Rectal smooth muscle tissue (tissue), 1 donor: Measurements from ENCODE around the gene NTPCR.

Experiments
- H3K27ac ChIP-seq: one replicate; pipeline ENCODE4 v1.7.0; 2013; ENCODE audit warnings: low read depth, low read length, inconsistent platforms
- H3K27me3 ChIP-seq: one replicate; pipeline ENCODE4 v1.7.0; 2013; ENCODE audit warnings: low read length; ENCODE audit not compliant: control insufficient read depth, insufficient read depth
- H3K36me3 ChIP-seq: one replicate; pipeline ENCODE4 v1.7.0; 2013; ENCODE audit warnings: low read length; ENCODE audit not compliant: control insufficient read depth, insufficient read depth
- H3K4me1 ChIP-seq: one replicate; pipeline ENCODE4 v1.7.0; 2013; ENCODE audit warnings: low read length; ENCODE audit not compliant: control insufficient read depth, insufficient read depth
- H3K4me3 ChIP-seq: one replicate; pipeline ENCODE4 v1.7.0; 2013; ENCODE audit warnings: low read length
- H3K9ac ChIP-seq: one replicate; pipeline ENCODE4 v1.7.0; 2013; ENCODE audit warnings: low read length

The NTPCR gene

DNA sequence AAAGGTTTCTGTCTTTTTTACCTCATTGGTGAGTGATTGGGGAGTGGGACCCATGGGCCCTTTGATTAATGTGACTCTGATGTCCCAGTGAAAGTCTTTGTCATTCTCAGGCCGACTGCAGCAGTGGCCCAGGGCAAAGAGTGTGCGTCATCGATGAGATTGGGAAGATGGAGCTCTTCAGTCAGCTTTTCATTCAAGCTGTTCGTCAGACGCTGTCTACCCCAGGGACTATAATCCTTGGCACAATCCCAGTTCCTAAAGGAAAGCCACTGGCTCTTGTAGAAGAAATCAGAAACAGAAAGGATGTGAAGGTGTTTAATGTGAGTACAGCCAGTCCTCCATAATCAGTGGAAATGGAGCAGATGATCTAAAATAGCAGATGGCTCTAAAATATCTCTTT is 19.4 kb downstream of the NTPCR start:
- Histone ChIP-seq H3K9ac (no peak overlapping the region), H3K27me3 (no peaks in the 10 kb centered on the region), H3K27ac (no peak overlapping the region), H3K4me1 (no peaks in the 10 kb centered on the region), H3K36me3 (peaks cover 30% of the 10 kb centered on the region), H3K4me3 (no peak overlapping the region)

DNA sequence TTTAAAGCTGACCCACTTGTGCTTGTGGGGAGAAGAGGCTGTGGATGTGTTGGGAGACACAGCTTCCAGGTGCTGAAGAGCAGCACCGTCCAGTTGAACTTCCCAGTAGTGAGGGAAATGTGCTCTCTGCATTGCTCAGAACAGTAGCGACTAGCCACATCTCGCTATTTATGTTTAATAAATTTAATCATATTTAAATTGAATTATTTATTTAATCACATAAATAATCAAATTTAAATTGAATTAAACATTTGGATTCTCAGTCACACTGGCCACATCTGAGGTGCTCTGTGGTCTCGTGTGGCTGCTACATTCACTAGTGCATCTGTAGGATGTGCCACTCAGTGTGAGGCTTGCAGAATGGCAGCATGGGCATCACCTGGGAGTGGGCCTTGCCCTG is 20.1 kb downstream of the NTPCR start:
- Histone ChIP-seq H3K9ac (no peak overlapping the region), H3K27ac (no peak overlapping the region), H3K27me3 (no peaks in the 10 kb centered on the region), H3K4me1 (no peaks in the 10 kb centered on the region), H3K4me3 (no peak overlapping the region), H3K36me3 (peaks cover 30% of the 10 kb centered on the region)

DNA sequence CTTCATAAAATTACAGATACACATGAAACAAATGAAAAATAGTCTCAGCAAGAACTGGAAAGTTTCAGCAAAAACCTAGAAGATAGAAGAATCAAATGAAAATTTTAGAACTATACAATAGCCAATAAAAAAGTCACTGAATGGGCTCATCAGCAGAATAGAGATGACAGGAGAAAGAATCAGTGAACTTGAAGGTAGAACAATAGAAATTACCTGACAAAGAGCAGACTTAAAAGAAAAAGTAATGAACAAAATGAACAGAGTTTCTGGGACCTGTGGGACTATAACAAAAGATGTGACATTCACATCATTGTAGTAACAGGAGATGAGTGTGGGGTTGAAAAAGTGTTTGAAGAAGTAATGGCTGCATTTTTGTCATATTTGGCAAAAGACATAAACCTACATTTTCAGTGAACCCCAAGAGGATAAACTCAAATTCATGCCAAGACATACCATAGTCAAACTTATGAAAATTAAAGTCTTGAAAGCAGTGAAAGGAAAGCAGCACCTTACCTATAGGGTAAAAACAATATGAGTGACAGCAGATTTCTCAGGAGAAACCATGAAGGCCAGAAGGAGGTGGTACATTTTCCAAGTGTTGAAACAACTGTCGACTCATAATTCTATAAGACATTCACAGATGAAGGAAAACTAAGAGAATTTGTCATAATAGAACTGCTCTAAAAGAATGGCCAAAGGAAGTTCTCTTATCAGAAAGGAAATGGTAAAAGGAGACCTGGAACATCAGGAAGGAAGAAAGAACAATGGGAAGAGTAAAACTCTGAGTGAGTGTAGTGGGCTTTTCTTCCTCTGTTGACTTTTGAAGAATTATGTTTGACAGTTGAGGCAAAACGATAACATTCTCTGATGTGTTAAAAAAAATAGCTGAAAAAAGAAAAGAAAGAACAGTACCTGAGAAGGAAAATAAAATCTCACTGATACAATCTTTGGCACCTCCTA is 23.5 kb downstream of the NTPCR start:
- no peak overlapping the region for H3K4me3 ChIP-seq
- no peak overlapping the region for H3K27ac ChIP-seq
- peaks cover 40% of the 10 kb centered on the region for H3K36me3 ChIP-seq
- no peak overlapping the region for H3K9ac ChIP-seq
- no peaks in the 10 kb centered on the region for H3K4me1 ChIP-seq
- no peaks in the 10 kb centered on the region for H3K27me3 ChIP-seq

DNA sequence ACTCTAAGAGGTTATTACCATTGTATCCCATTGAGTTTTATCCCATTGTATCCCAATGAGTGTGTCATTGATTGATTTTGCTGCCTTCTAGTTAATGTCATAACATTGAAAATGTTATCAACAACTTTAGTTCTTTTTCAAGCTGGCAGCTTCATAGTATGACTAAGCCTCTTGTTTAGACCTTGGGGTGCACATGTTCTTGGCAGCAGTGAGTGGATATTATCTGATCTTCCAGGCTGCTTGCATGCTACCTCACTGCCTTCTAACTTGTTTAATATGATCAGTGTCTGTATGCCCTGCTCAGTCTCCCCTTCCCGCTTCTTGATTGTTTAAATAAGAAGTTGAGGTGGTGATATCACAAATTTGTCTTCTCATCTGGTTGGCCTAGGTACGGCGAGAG is 24.6 kb downstream of the NTPCR start:
- Histone ChIP-seq H3K4me3 (no peak overlapping the region), H3K9ac (no peak overlapping the region), H3K4me1 (no peaks in the 10 kb centered on the region), H3K27ac (no peak overlapping the region), H3K36me3 (peaks cover 37% of the 10 kb centered on the region), H3K27me3 (no peaks in the 10 kb centered on the region)

DNA sequence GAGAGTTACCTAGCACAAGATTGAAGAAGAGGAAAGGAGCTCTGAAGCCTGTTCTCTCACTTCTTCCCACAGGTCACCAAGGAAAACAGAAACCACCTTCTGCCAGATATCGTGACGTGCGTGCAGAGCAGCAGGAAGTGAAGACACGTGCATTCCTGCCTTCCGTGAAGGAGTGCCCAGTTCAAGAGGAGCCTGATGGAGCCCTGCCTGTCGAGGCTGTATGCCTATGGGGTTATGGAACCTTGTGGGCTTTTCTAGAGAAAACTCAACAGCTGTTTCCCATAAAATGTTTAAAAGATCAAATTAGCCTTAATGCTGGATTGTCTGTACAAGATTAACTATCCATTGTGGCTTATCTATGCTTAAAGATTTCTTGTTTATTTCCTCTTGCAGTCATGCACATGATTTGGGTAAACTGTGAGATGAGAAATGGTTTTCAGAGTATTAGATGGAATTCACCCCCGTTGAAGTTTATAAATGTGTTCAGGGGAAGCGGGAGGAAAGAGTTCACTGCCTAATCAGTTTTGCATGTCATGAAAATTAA is 27.8 kb downstream of the NTPCR start:
- H3K4me1 ChIP-seq = no peaks in the 10 kb centered on the region
- H3K27ac ChIP-seq = no peak overlapping the region
- H3K4me3 ChIP-seq = no peak overlapping the region
- H3K36me3 ChIP-seq = peaks cover 16% of the 10 kb centered on the region
- H3K27me3 ChIP-seq = no peaks in the 10 kb centered on the region
- no peak overlapping the region for H3K9ac ChIP-seq

DNA sequence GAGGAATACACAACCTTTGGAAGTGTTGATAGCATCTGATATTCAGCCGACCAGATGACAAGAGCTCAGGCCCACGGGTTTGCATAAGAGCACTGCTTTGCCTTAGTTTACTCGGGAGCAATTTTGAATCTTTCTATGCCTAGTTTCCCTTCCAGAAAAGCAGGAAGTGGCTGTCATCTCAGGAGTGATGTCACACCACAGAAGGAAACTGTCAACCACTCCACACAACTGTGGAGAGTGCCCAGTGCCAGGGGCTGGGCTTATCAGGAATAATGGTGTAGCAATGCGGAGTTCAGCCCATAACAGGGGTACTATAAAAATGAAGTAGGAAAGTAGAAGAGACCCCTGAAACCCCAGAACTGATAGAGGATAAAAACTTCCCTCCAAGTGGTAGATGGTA is 28.4 kb downstream of the NTPCR start:
- H3K4me1 ChIP-seq = no peaks in the 10 kb centered on the region
- H3K36me3 ChIP-seq = peaks cover 16% of the 10 kb centered on the region
- no peak overlapping the region for H3K27ac ChIP-seq
- H3K9ac ChIP-seq = no peak overlapping the region
- no peak overlapping the region for H3K4me3 ChIP-seq
- no peaks in the 10 kb centered on the region for H3K27me3 ChIP-seq

DNA sequence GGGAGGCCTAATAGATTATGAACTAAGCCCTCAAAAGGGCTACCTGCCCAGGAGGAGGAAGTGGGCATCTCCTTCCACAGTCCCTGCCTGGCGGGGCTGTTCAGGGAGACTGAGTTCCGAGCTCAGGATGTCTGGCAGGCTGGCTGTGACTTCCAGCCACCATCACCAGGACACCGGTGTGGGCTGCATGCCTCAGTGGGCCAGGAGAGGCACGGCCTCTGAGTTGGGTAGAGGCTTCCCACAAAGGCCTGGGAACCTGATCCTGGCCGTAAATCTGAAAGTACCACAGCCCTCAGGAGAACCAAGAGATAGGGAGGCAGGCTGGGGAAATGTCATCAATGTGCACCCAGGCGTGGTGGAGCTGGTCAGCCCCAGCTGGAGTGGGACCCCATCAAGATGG is 29.1 kb downstream of the NTPCR start:
- Histone ChIP-seq H3K27ac (no peak overlapping the region), H3K36me3 (peaks cover 15% of the 10 kb centered on the region), H3K4me3 (no peak overlapping the region), H3K4me1 (no peaks in the 10 kb centered on the region), H3K9ac (no peak overlapping the region), H3K27me3 (no peaks in the 10 kb centered on the region)

DNA sequence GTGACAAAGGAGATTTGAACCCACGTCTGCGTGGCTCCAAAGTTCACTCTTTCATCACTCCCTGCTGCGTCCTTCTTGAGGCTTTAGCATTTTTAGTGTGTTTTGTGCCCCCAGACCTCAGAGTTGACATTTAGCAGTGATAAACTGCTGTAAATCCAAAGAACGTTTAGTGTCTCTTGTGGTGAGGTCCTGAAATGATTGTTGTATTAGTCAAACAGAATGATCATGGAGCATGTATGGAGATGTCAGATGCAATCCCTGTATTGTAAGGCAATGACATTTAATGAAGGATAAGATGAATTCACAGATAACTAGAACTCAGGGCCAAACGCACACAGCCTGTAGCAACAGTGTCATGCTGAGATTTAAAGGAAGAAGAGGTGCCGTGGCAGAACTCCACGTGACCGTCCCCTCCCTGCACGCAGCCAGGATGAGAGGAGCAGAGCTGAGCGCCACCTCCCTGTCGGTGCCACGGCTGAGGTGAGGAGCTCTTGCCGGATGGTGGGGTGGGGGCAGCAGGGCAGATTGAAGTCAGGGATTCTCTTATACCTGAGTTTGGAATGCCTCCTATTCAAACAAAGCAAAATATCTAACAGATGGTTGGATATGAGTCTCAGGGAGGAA is 30.1 kb downstream of the NTPCR start:
- Histone ChIP-seq H3K27ac (no peak overlapping the region), H3K4me1 (no peaks in the 10 kb centered on the region), H3K9ac (no peak overlapping the region), H3K36me3 (peaks cover 13% of the 10 kb centered on the region), H3K4me3 (no peak overlapping the region), H3K27me3 (no peaks in the 10 kb centered on the region)

DNA sequence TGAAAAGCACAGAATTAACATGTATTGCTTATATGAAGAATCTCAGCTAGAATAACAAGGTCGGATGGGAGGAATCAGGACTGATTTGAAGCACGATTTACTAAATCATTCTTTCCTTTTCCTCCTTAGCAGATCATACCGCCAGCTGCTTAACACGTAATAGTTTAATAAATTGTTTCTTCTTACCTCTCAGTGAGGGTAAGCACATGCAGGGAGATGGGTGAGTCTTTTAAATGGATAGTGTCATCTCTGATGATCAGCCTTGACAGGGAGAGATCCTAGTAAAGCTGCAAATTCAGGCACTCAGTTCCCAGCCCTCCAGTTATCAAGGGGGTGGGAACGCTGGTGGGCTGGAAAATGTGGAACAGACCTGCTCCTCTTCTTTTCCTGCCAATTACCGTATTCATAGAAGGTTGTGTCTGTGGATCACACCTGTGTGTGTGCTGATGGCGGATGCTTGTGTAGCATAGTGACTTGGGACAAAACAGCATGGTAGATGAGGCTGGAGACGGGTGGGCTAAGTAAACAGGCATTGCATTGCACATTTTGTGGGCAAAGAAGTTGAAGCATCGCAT is 30.7 kb downstream of the NTPCR start:
- no peak overlapping the region for H3K4me3 ChIP-seq
- H3K27me3 ChIP-seq = no peaks in the 10 kb centered on the region
- H3K27ac ChIP-seq = no peak overlapping the region
- H3K36me3 ChIP-seq = peaks cover 13% of the 10 kb centered on the region
- H3K4me1 ChIP-seq = no peaks in the 10 kb centered on the region
- no peak overlapping the region for H3K9ac ChIP-seq

DNA sequence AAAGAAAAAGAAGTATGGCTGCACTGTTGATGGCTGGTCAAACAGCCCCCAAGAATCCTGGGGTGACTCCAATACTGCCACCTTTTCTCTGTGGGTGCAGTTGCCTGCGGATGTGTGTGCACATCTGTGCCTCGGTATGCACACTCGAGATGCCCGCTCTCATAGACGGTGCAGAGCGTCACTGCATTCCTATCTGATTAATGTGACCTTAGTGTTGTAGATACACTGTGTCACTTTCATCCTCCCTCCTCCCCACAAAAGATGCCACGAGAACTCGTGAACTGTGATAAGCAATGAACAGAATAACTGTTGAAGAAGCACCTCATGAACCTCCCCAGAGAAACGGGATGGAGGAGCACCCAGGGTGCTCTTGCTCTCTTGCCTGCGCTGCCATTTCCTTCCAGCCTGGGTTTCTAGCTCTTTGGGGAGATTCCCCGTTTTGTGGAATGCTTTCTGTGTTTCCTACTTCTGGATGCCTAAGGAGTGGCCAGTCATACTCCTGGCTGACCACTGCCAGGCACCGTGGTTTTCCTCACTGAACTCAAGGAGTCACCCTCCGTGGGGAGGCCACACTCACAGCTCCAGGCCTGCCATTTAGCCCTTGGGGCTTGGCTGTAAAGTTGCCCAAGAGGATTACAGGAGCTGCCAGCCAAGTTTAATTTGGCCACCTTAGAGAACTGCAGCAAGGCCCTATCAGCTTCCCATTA is 32.0 kb downstream of the NTPCR start:
- Histone ChIP-seq H3K9ac (no peak overlapping the region), H3K36me3 (peaks cover 4% of the 10 kb centered on the region), H3K4me3 (no peak overlapping the region), H3K27ac (no peak overlapping the region), H3K27me3 (no peaks in the 10 kb centered on the region), H3K4me1 (no peaks in the 10 kb centered on the region)

DNA sequence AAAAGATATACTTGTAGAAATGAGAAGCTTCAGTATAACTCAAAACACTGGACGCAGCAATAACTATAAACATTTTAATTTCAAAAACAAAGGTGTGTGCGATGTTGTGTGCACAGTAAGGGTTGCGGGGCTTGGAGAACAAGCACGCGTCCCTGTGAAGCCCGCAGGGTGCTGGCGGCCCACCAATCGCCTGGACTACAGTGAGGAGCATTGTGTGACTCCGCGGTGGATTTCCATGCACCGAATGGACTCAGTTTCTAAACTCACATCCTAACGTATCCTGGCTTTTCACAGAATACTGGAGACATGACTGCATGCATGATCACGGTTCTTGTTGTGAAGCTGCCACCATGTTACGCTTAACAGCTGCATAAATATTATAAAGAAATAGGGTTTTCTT is 33.0 kb downstream of the NTPCR start:
- Histone ChIP-seq H3K27ac (no peak overlapping the region), H3K4me3 (no peak overlapping the region), H3K9ac (no peak overlapping the region), H3K36me3 (no peaks in the 10 kb centered on the region), H3K4me1 (no peaks in the 10 kb centered on the region), H3K27me3 (no peaks in the 10 kb centered on the region)
